SK-N-SH (cell line): ENCODE results near the gene AJM1. TPM values are rescaled to one million over a fixed set of nuclear protein-coding genes. Genes with fewer than 3 reads are reported as not detected.
"Not testable (repeated sequence)": the region's sequence is repeated elsewhere in the genome, so short reads cannot be mapped to it uniquely, and the experiment has no call there.

ENCODE experiments used
- CTCF ChIA-PET: fragments of 300-600, 350-600 bp; formaldehyde crosslinking; extraction: SDS; loops from one replicate; lab custom pipeline; 2021; lab: Yijun Ruan, JAX
- POLR2A ChIA-PET: fragments of 350-600 bp; sonication (Branson Sonifier 250); formaldehyde crosslinking; extraction: SDS; loops from one replicate; lab custom pipeline; 2020; ENCODE audit warnings: antibody characterized with exemption, inconsistent platforms; lab: Yijun Ruan, JAX
- DNase-seq: peaks from one replicate; pipeline ENCODE4 v3.0.0; 2012
- H2AFZ ChIP-seq: fragments of 200-600 bp; sonication (generic); 2 replicates; pipeline ENCODE4 v1.8.1; 2016; ENCODE audit warnings: antibody characterized with exemption, mild to moderate bottlenecking, low read depth
- H3F3A ChIP-seq: fragments of 200-600 bp; sonication (generic); replicated peaks from 2 replicates; pipeline ENCODE3; 2016; ENCODE audit warnings: antibody characterized with exemption, mild to moderate bottlenecking; ENCODE audit not compliant: insufficient read depth
- H3K27ac ChIP-seq, 2 experiments: fragments of 200-500 bp in 1 of 2; fragments of 200-600 bp in 1 of 2; sonication (Bioruptor generic) in 1 of 2; sonication (generic), shearing (Covaris generic) in 1 of 2; 2 replicates each; pipeline versions ENCODE4 v1.5.1 to v1.6.1; 2014 to 2016; ENCODE audit warnings: low read depth in 2 of 2, inconsistent platforms in 1 of 2, low read length in 1 of 2, mild to moderate bottlenecking in 1 of 2, mixed read lengths in 1 of 2
- H3K27me3 ChIP-seq: fragments of 200-600 bp; sonication (generic), shearing (Covaris generic); 2 replicates; pipeline ENCODE4 v1.6.1; 2016; ENCODE audit warnings: mixed run types; ENCODE audit not compliant: insufficient read depth
- H3K36me3 ChIP-seq, 2 experiments: fragments of 200-500 bp in 1 of 2; fragments of 200-600 bp in 1 of 2; sonication (Bioruptor generic) in 1 of 2; sonication (generic) in 1 of 2; replicated peaks in 1 of 2; 2 replicates each; pipeline versions ENCODE3 to v1.5.1; 2014 to 2016; ENCODE audit warnings: low read length in 1 of 2, mild to moderate bottlenecking in 1 of 2; ENCODE audit not compliant: insufficient read depth in 2 of 2, control insufficient read depth in 1 of 2
- H3K4me1 ChIP-seq, 2 experiments: fragments of 200-500 bp in 1 of 2; fragments of 200-600 bp in 1 of 2; sonication (Bioruptor generic) in 1 of 2; sonication (generic), shearing (Covaris generic) in 1 of 2; 2 replicates each; pipeline versions ENCODE4 v1.5.1 to v1.6.1; 2014 to 2016; ENCODE audit warnings: low read depth in 1 of 2, low read length in 1 of 2, mixed run types in 1 of 2; ENCODE audit not compliant: insufficient read depth in 2 of 2, control insufficient read depth in 1 of 2
- H3K4me2 ChIP-seq: fragments of 200-600 bp; sonication (generic), shearing (Covaris generic); 2 replicates; pipeline ENCODE4 v1.6.1; 2017; ENCODE audit warnings: mixed run types
- H3K4me3 ChIP-seq, 2 experiments: fragments of 200-500 bp in 1 of 2; fragments of 200-600 bp in 1 of 2; sonication (Bioruptor generic) in 1 of 2; sonication (generic), shearing (Covaris generic) in 1 of 2; 2 replicates each; pipeline versions ENCODE4 v1.5.1 to v1.8.1; 2014 to 2016; ENCODE audit warnings: low read depth in 2 of 2, inconsistent platforms in 1 of 2, low read length in 1 of 2, mild to moderate bottlenecking in 1 of 2, mixed read lengths in 1 of 2, moderate library complexity in 1 of 2
- H3K79me2 ChIP-seq: fragments of 200-600 bp; sonication (generic); 2 replicates; pipeline ENCODE4 v1.8.1; 2017; ENCODE audit warnings: mild to moderate bottlenecking; ENCODE audit not compliant: insufficient read depth
- H3K9ac ChIP-seq: fragments of 200-600 bp; sonication (generic); 2 replicates; pipeline ENCODE4 v1.6.1; 2017; ENCODE audit warnings: mixed run types
- H3K9me2 ChIP-seq: fragments of 200-600 bp; sonication (generic); 2 replicates; pipeline ENCODE4 v1.6.1; 2017; ENCODE audit warnings: mixed run types
- H3K9me3 ChIP-seq: fragments of 200-600 bp; sonication (generic); 2 replicates; pipeline ENCODE4 v1.6.1; 2017; ENCODE audit warnings: mixed run types, mild to moderate bottlenecking, moderate library complexity
- H4K20me1 ChIP-seq: fragments of 200-600 bp; sonication (generic); 2 replicates; pipeline ENCODE4 v1.6.1; 2017; ENCODE audit warnings: mild to moderate bottlenecking, mixed run types; ENCODE audit not compliant: insufficient read depth
- CHD2 ChIP-seq: fragments of 150-350 bp; IDR thresholded peaks from 2 replicates; pipeline ENCODE4 v1.6.1; 2018; ENCODE audit warnings: low read length; ENCODE audit not compliant: partially characterized antibody
- EP300 ChIP-seq, 2 experiments: IDR thresholded peaks; 2 replicates each; pipeline versions ENCODE4 v1.4.0 to v1.6.1; 2012; ENCODE audit warnings: borderline replicate concordance in 1 of 2, low read depth in 1 of 2, low read length in 1 of 2
- EZH2phosphoT487 ChIP-seq: fragments of 200-600 bp; sonication (generic); IDR thresholded peaks from 2 replicates; pipeline ENCODE4 v1.6.1; 2017; ENCODE audit warnings: low read depth, mixed run types, mild to moderate bottlenecking, antibody characterized with exemption, moderate library complexity, borderline replicate concordance
- GABPA ChIP-seq: IDR thresholded peaks from 2 replicates; pipeline ENCODE4 v1.4.0; 2012; ENCODE audit warnings: low read depth, mild to moderate bottlenecking
- JUND ChIP-seq: IDR thresholded peaks from 2 replicates; pipeline ENCODE4 v1.4.0; 2012
- MEF2A ChIP-seq: IDR thresholded peaks from 2 replicates; pipeline ENCODE4 v1.4.0; 2012; ENCODE audit warnings: low read depth, borderline replicate concordance
- MXI1 ChIP-seq: IDR thresholded peaks from 2 replicates; pipeline ENCODE4 v1.6.1; 2012; ENCODE audit warnings: mild to moderate bottlenecking, low read depth, low read length, improper control_type of control experiment
- NRF1 ChIP-seq: IDR thresholded peaks from 2 replicates; pipeline ENCODE4 v1.6.1; 2012; ENCODE audit warnings: low read depth, mild to moderate bottlenecking, low read length
- POLR2AphosphoS5 ChIP-seq: IDR thresholded peaks from 2 replicates; pipeline ENCODE4 v1.6.1; 2012; ENCODE audit warnings: low read depth, low read length
- RFX5 ChIP-seq: IDR thresholded peaks from 2 replicates; pipeline ENCODE4 v1.6.1; 2012; ENCODE audit warnings: mild to moderate bottlenecking, improper control_type of control experiment, low read length
- SIN3A ChIP-seq: IDR thresholded peaks from 2 replicates; pipeline ENCODE4 v1.6.1; 2012; ENCODE audit warnings: low read depth, mild to moderate bottlenecking, low read length, moderate library complexity, borderline replicate concordance
- SMC3 ChIP-seq: IDR thresholded peaks from 2 replicates; pipeline ENCODE4 v1.6.1; 2012; ENCODE audit warnings: low read depth, low read length, improper control_type of control experiment
- YY1 ChIP-seq: IDR thresholded peaks from 2 replicates; pipeline ENCODE4 v1.4.0; 2012; ENCODE audit warnings: low read depth, mild to moderate bottlenecking
- WGBS: methylation state at CpG from one replicate; pipeline ENCODE4 v1.1.6; 2017; ENCODE audit warnings: low lambda C conversion rate; 5-methylcytosine and 5-hydroxymethylcytosine counted together
- polyA plus RNA-seq, 3 experiments: library from polyadenylated mRNA; depleted of rRNA; stranded (reverse); fragments of >200 nt; gene quantifications; 2 replicates each; pipeline ENCODE4 v1.2.3, GENCODE V29; 2012
- TF ChIP-seq, protein P1 (sequence below): IDR thresholded peaks from 2 replicates; pipeline ENCODE4 v1.4.0; 2012; ENCODE audit warnings: low read depth, borderline replicate concordance
- TF ChIP-seq, protein P2 (sequence below): fragments of 150-350 bp; IDR thresholded peaks from 2 replicates; pipeline ENCODE4 v1.6.1; 2016; ENCODE audit warnings: mild to moderate bottlenecking, low read depth, low read length
- TF ChIP-seq, protein P3 (sequence below): IDR thresholded peaks from 2 replicates; pipeline ENCODE4 v1.4.0; 2012; ENCODE audit warnings: low read depth
- TF ChIP-seq, protein P4 (sequence below): IDR thresholded peaks from 2 replicates; pipeline ENCODE4; 2012

AJM1 gene
- polyA plus RNA-seq, 1 of the 3 experiments (the other 2 are of a cell fraction): 2.4 TPM

DNA sequence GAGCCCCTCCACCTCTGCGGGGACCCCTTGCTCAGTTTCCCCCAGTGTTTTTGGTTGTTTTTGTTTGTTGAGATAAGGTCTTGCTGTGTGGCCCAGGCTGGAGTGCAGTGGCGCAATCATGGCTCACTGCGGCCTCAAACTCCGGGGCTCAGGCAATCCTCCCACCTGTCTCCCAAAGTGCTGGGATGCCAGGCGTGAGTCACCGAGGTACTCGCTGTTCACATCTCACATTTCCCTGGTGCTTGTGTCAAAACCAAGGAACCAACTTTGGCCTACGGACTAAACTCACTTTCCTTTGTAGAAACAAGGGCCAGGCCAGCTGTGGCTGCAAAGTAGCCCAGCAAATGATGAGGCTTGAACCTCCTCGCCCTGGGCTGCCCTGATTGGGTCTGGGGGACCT is 9.7 kb upstream of the AJM1 start:
- Histone ChIP-seq H3F3A (no peaks in the 10 kb centered on the region), H2AFZ (no peak overlapping the region), H3K9me3 (no peaks in the 10 kb centered on the region), H4K20me1 (no peaks in the 10 kb centered on the region), H3K4me3 (no peak overlapping the region), H3K4me1 (no peaks in the 10 kb centered on the region), H3K9me2 (no peaks in the 10 kb centered on the region), H3K9ac (no peak overlapping the region), H3K36me3 (peaks cover 4 to 56% of the 10 kb centered on the region in 2 experiments), H3K4me2 (no peak overlapping the region), H3K27me3 (no peaks in the 10 kb centered on the region), H3K27ac (no peak overlapping the region), H3K79me2 (no peaks in the 10 kb centered on the region)
- ChIA-PET CTCF (interaction anchor here (1.4 to 5.7 kb wide), 2 partner anchors 9 to 112 kb away, joined by 3 to 36 read pairs; partner anchors contain the start of genes AJM1 and FBXW5), POLR2A (interaction anchor here (0.6 kb wide), 1 partner anchor 367 kb away, joined by 4 read pairs; no protein-coding TSS in a partner anchor)
- DNase-seq: no peak
- 95% methylated on average over 7 of the region's 9 CpGs for WGBS
- TF ChIP-seq GABPA (no peak), SIN3A (no peak), YY1 (no peak), CHD2 (no peak), EP300 (IDR thresholded peaks at IDR 0.05; ENCODE audit: borderline replicate concordance in 1 of 2, low read depth in 1 of 2, low read length in 1 of 2) (no peak), MEF2A (no peak), JUND (no peak), EZH2phosphoT487 (no peak), POLR2AphosphoS5 (no peak), RFX5 (no peak), NRF1 (no peak), MXI1 (no peak), SMC3 (no peak)
- TF ChIP-seq, protein P1, sequence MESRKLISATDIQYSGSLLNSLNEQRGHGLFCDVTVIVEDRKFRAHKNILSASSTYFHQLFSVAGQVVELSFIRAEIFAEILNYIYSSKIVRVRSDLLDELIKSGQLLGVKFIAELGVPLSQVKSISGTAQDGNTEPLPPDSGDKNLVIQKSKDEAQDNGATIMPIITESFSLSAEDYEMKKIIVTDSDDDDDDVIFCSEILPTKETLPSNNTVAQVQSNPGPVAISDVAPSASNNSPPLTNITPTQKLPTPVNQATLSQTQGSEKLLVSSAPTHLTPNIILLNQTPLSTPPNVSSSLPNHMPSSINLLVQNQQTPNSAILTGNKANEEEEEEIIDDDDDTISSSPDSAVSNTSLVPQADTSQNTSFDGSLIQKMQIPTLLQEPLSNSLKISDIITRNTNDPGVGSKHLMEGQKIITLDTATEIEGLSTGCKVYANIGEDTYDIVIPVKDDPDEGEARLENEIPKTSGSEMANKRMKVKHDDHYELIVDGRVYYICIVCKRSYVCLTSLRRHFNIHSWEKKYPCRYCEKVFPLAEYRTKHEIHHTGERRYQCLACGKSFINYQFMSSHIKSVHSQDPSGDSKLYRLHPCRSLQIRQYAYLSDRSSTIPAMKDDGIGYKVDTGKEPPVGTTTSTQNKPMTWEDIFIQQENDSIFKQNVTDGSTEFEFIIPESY: no peak
- TF ChIP-seq, protein P2, sequence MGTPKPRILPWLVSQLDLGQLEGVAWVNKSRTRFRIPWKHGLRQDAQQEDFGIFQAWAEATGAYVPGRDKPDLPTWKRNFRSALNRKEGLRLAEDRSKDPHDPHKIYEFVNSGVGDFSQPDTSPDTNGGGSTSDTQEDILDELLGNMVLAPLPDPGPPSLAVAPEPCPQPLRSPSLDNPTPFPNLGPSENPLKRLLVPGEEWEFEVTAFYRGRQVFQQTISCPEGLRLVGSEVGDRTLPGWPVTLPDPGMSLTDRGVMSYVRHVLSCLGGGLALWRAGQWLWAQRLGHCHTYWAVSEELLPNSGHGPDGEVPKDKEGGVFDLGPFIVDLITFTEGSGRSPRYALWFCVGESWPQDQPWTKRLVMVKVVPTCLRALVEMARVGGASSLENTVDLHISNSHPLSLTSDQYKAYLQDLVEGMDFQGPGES: no peak
- TF ChIP-seq, protein P3, sequence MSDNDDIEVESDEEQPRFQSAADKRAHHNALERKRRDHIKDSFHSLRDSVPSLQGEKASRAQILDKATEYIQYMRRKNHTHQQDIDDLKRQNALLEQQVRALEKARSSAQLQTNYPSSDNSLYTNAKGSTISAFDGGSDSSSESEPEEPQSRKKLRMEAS: no peak
- TF ChIP-seq, protein P4, sequence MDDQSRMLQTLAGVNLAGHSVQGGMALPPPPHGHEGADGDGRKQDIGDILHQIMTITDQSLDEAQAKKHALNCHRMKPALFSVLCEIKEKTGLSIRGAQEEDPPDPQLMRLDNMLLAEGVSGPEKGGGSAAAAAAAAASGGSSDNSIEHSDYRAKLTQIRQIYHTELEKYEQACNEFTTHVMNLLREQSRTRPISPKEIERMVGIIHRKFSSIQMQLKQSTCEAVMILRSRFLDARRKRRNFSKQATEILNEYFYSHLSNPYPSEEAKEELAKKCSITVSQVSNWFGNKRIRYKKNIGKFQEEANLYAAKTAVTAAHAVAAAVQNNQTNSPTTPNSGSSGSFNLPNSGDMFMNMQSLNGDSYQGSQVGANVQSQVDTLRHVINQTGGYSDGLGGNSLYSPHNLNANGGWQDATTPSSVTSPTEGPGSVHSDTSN: no peak

DNA sequence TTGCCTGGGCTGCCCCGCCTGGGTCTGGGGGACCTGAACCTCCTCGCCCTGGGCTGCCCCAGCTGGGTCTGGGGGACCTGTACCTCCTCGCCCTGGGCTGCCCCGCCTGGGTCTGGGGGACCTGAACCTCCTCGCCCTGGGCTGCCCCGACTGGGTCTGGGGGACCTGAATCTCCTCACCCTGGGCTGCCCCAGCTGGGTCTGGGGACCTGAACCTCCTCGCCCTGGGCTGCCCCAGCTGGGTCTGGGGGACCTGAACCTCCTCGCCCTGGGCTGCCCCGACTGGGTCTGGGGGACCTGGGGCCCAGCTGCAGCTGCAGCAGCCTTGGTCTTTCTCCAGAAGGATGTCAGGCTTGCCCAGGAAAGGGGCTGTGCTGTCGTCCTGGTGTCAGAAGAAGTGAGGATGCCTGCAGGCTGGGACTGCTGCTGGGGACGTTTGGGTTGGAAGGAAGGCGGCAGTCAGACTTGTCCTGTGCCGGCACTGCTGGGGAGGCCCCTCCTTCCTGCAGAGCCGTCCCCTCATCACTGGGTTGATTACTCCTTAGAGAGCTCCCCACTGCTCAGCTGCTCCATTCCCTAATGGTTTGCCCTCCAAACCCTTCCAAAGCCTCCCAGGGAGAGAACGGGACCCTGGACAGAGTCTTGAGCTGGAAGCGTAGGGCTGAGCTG is 8.8 kb upstream of the AJM1 start:
- DNase-seq, H3K4me2 ChIP-seq, H3K9me3 ChIP-seq, H3K27me3 ChIP-seq, H2AFZ ChIP-seq, H3K4me1 ChIP-seq, H3K4me3 ChIP-seq, H3F3A ChIP-seq, H3K27ac ChIP-seq, H3K9ac ChIP-seq, H3K9me2 ChIP-seq, H3K79me2 ChIP-seq, H4K20me1 ChIP-seq: not testable (repeated sequence)
- peaks cover 4 to 47% of the 10 kb centered on the region in 2 experiments for H3K36me3 ChIP-seq
- CTCF ChIA-PET: interaction anchor here (5.7 kb wide), 1 partner anchor 8 kb away, joined by 36 read pairs; the partner anchor contains the start of gene AJM1
- POLR2A ChIA-PET: interaction anchor here (0.6 kb wide), 1 partner anchor 366 kb away, joined by 4 read pairs; no protein-coding TSS in a partner anchor
- WGBS: 83% methylated on average over 7 of the region's 16 CpGs
